GM06990 (cell line): Measurements from ENCODE around the gene ZFAND3.

Source experiments
- DNase-seq: peaks from one replicate; pipeline ENCODE4 v3.0.0-alpha.2; 2011; ENCODE audit not compliant: insufficient read length; ENCODE audit errors: extremely low read depth
- H3K27me3 ChIP-seq: replicated peaks from 2 replicates; pipeline ENCODE4 v1.6.0; 2011; ENCODE audit warnings: low read length; ENCODE audit not compliant: control insufficient read depth, insufficient read depth
- H3K36me3 ChIP-seq: 2 replicates; pipeline ENCODE4 v1.5.1; 2011; ENCODE audit warnings: low read length; ENCODE audit not compliant: control insufficient read depth, insufficient read depth
- H3K4me3 ChIP-seq: replicated peaks from 2 replicates; pipeline ENCODE4 v1.5.1; 2011; ENCODE audit warnings: low read depth, mild to moderate bottlenecking, control low read depth, low read length
- TF ChIP-seq, protein P1 (sequence below): IDR thresholded peaks from 2 replicates; pipeline ENCODE4 v1.5.1; 2011; ENCODE audit warnings: low read length, control low read depth, mild to moderate bottlenecking, inconsistent platforms; ENCODE audit not compliant: insufficient read depth, poor library complexity, severe bottlenecking

ZFAND3 gene

DNA sequence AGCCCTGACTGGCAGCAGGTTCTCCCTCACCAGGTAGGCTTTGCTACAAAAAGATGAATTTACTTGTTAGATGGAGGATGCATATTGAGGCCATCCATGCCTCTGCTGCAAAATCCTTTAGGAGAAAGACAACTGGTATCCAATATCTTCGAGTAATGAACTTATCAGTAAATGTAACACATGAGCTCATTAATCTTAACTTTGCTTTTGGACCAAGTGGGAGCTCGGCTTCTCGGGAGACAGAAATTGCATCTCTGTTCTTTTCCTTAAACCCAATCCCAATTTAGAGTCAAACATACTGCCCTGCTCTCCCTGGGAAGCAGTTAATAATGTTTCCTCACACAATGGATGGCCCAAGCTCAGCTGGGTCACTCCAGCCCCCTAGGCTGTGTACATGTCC is 330.5 kb downstream of the ZFAND3 start:
- Histone ChIP-seq H3K27me3 (no peaks in the 10 kb centered on the region), H3K4me3 (no peak overlapping the region), H3K36me3 (peaks cover 14% of the 10 kb centered on the region)
- TF ChIP-seq, protein P1, sequence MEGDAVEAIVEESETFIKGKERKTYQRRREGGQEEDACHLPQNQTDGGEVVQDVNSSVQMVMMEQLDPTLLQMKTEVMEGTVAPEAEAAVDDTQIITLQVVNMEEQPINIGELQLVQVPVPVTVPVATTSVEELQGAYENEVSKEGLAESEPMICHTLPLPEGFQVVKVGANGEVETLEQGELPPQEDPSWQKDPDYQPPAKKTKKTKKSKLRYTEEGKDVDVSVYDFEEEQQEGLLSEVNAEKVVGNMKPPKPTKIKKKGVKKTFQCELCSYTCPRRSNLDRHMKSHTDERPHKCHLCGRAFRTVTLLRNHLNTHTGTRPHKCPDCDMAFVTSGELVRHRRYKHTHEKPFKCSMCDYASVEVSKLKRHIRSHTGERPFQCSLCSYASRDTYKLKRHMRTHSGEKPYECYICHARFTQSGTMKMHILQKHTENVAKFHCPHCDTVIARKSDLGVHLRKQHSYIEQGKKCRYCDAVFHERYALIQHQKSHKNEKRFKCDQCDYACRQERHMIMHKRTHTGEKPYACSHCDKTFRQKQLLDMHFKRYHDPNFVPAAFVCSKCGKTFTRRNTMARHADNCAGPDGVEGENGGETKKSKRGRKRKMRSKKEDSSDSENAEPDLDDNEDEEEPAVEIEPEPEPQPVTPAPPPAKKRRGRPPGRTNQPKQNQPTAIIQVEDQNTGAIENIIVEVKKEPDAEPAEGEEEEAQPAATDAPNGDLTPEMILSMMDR = no peak
- DNase-seq = no peak

GRCh38 chr6:38150681-38151296 is 331.3 kb downstream of the ZFAND3 start:
- peaks cover 13% of the 10 kb centered on the region for H3K36me3 ChIP-seq
- DNase-seq = no peak
- no peak overlapping the region for H3K4me3 ChIP-seq
- TF ChIP-seq, protein P1 = no peak
- no peaks in the 10 kb centered on the region for H3K27me3 ChIP-seq

DNA sequence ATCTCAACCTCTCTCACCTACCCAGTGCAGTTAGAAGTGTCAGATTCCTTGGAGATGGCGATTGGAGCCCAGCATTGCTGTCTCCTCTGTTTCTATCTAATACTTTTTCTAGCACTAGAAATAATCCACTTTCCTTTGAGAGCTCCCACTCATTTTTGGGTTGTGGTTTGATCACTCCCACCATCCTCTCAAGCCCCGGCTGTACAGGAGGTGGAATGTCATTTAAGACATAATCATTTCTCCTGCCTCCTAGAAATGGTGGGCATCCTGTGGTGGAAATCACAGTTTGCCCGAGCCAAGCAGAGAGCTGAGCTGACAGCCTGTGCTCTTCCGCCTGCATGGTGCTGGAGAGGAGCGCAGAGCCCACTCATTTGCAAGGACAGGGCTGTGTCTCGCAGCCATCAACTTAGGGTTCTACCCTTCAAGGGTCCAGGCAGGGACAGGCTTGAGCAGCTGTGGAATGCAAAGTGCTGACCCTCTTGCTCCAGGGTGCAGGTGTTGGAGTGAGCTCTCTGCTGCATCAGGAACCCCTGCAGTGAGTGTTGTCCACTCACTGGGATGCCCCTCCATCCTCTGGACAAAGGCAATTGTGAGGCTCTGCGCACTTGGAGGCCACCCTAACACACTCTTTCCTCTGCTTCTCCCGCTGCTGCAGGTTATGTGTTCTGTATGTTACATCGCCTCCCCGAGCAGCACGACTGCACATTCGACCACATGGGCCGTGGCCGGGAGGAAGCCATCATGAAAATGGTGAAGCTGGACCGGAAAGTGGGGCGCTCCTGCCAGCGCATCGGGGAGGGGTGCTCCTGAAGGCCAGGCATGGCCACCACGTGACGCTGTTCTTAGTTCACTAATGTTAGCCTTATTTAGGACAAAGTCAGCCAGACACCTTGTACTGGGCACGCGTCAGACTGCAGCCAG is 332.3 kb downstream of the ZFAND3 start:
- Histone ChIP-seq H3K36me3 (peaks cover 13% of the 10 kb centered on the region), H3K4me3 (no peak overlapping the region), H3K27me3 (no peaks in the 10 kb centered on the region)
- no peak for DNase-seq
- TF ChIP-seq, protein P1 = no peak

GRCh38 chr6:38152620-38153019 is 333.1 kb downstream of the ZFAND3 start:
- TF ChIP-seq, protein P1 = no peak
- DNase-seq = no peak
- Histone ChIP-seq H3K27me3 (no peaks in the 10 kb centered on the region), H3K36me3 (peaks cover 13% of the 10 kb centered on the region), H3K4me3 (no peak overlapping the region)

DNA sequence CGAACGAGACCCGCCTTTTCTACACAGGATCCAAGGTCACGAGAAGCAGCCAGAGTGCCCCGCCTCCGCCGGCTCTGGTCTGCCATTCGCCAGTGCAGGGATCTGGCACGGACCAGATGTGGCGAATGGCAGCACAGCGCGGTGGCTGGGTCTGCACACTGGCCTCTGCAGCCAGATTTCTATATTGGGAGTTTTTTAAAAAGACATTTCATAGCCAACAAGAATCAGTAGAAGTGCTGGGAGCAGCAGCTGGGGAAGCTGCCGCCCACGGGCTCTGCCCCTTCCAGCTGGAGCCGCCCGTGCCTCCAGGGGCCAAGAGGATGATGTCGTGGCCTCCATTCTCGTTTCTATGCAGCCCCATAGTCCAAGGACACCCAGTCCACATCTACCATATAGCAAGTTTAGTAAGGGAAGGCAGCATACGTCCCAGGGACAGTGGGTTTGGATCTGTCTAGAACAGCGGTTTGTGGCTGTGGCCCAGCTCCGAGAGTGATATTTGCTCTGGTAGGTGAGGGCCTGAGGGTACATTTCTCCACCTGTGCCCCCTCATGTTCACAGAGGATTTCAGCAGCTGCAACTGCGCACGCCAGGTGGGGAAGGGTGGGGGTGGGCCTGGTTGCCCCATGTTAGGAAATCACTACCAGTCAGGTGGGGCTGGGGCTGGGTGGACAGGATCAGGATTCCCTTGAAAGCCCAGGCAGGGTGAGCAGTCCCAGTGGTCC is 333.7 kb downstream of the ZFAND3 start:
- TF ChIP-seq, protein P1 = no peak
- Histone ChIP-seq H3K27me3 (no peaks in the 10 kb centered on the region), H3K4me3 (no peak overlapping the region), H3K36me3 (peaks cover 13% of the 10 kb centered on the region)
- DNase-seq = no peak
